ENCODE measurements around the gene PLPPR5. TPM values are rescaled to one million over a fixed set of nuclear protein-coding genes. Genes with fewer than 3 reads are reported as not detected.

The PLPPR5 gene
- total and polyA plus RNA-seq, 2 experiments from 2014 or later, result 0.04 to 0.42 TPM

GRCh38 chr1:98949621-98950020 is 55.0 kb downstream of the PLPPR5 start:
- TF ChIP-seq CTCF (IDR thresholded peaks at IDR 0.05; ENCODE audit: low read depth, low read length), result no peak
- Histone ChIP-seq H3K36me3 (no peaks in the 10 kb centered on the region), H3K4me1 (ENCODE audit: low read depth) (no peaks in the 10 kb centered on the region), H3K9me3 (ENCODE audit: low read depth) (no peaks in the 10 kb centered on the region), H3K27me3 (no peaks in the 10 kb centered on the region), H3K27ac (no peak overlapping the region), H3K4me3 (no peak overlapping the region)
- DNase-seq (ENCODE audit: low read depth in 1 of 2, low spot score in 1 of 2), result no peak

- Histone ChIP-seq H3K4me3 (no peak overlapping the region), H3K36me3 (no peaks in the 10 kb centered on the region), H3K4me1 (ENCODE audit: low read depth) (no peaks in the 10 kb centered on the region), H3K27me3 (no peaks in the 10 kb centered on the region), H3K27ac (no peak overlapping the region), H3K9me3 (ENCODE audit: low read depth) (no peaks in the 10 kb centered on the region)
- no peak for DNase-seq (ENCODE audit: low read depth in 1 of 2, low spot score in 1 of 2)
- TF ChIP-seq CTCF (IDR thresholded peaks at IDR 0.05; ENCODE audit: low read depth, low read length), result no peak
Measured at GRCh38 chr1:98949166-98949565, 55.5 kb downstream of the PLPPR5 start.

- H3K27me3 ChIP-seq, result no peaks in the 10 kb centered on the region
- DNase-seq (ENCODE audit: low read depth in 1 of 2, low spot score in 1 of 2), result no peak
- no peak overlapping the region for H3K4me3 ChIP-seq
- no peaks in the 10 kb centered on the region for H3K36me3 ChIP-seq
- H3K9me3 ChIP-seq (ENCODE audit: low read depth), result no peaks in the 10 kb centered on the region
- H3K27ac ChIP-seq, result no peak overlapping the region
- H3K4me1 ChIP-seq (ENCODE audit: low read depth), result no peaks in the 10 kb centered on the region
- no peak for TF ChIP-seq CTCF (IDR thresholded peaks at IDR 0.05; ENCODE audit: low read depth, low read length)
Measured at GRCh38 chr1:98947071-98947470, 57.6 kb downstream of the PLPPR5 start.

- DNase-seq (ENCODE audit: low read depth in 1 of 2, low spot score in 1 of 2), result peak in 1 of 2 donors; percentile 37
- Histone ChIP-seq H3K27ac (no peak overlapping the region), H3K9me3 (ENCODE audit: low read depth) (no peaks in the 10 kb centered on the region)
Measured at GRCh38 chr1:98940722-98941079, 64.0 kb downstream of the PLPPR5 start.

GRCh38 chr1:98940069-98940721 is 64.5 kb downstream of the PLPPR5 start:
- no peaks in the 10 kb centered on the region for H3K9me3 ChIP-seq (ENCODE audit: low read depth)
- DNase-seq (ENCODE audit: low read depth in 1 of 2, low spot score in 1 of 2), result no peak
- H3K27me3 ChIP-seq, result no peaks in the 10 kb centered on the region
- H3K27ac ChIP-seq, result no peak overlapping the region
- H3K4me1 ChIP-seq (ENCODE audit: low read depth), result no peaks in the 10 kb centered on the region
- no peaks in the 10 kb centered on the region for H3K36me3 ChIP-seq
- no peak for TF ChIP-seq CTCF (IDR thresholded peaks at IDR 0.05; ENCODE audit: low read depth, low read length)
- H3K4me3 ChIP-seq, result no peak overlapping the region

More at GRCh38 chr1:98940722-98941079, 64.0 kb downstream of the PLPPR5 start:
- no peak for TF ChIP-seq CTCF (IDR thresholded peaks at IDR 0.05; ENCODE audit: low read depth, low read length)
- no peaks in the 10 kb centered on the region for H3K4me1 ChIP-seq (ENCODE audit: low read depth)
- no peak overlapping the region for H3K4me3 ChIP-seq
- no peaks in the 10 kb centered on the region for H3K36me3 ChIP-seq
- no peaks in the 10 kb centered on the region for H3K27me3 ChIP-seq

All from cardiac muscle cell (in vitro differentiated cells and primary cell).